ENCODE measurements around the gene JUNB.

The JUNB gene

GRCh38 chr19:12774588-12775555 is 16.4 kb upstream of the JUNB start, which contains the start of gene HOOK2:
HOOK2 (minus strand) TSS chr19:12775552; CDS start chr19:12775449, 103 bp downstream.
- DNase-seq, result no peak

GRCh38 chr19:12777217-12778016 is 13.9 kb upstream of the JUNB start:
- no peak for DNase-seq

- no peak for DNase-seq
These were observed 13.0 kb upstream of the JUNB start for GRCh38 chr19:12778017-12778904.

GRCh38 chr19:12778905-12779161 is 12.5 kb upstream of the JUNB start:
- DNase-seq, result no peak

GRCh38 chr19:12779162-12779993 is 11.9 kb upstream of the JUNB start:
- DNase-seq, result no peak

- no peak for DNase-seq
These were observed 9.2 kb upstream of the JUNB start for GRCh38 chr19:12782174-12782423.

- DNase-seq, result peak; percentile 33
These were observed 8.6 kb upstream of the JUNB start for GRCh38 chr19:12782424-12783290.

- no peak for DNase-seq
These were observed 7.9 kb upstream of the JUNB start for GRCh38 chr19:12783291-12783848.

- no peak for DNase-seq
These were observed 7.4 kb upstream of the JUNB start for GRCh38 chr19:12783849-12784393.

- no peak for DNase-seq
These were observed 6.9 kb upstream of the JUNB start for GRCh38 chr19:12784394-12784870.

GRCh38 chr19:12784871-12785430 is 6.3 kb upstream of the JUNB start:
- no peak for DNase-seq

- DNase-seq, result no peak
These were observed 5.8 kb upstream of the JUNB start for GRCh38 chr19:12785431-12786031.

GRCh38 chr19:12786141-12786870 is 5.0 kb upstream of the JUNB start:
- no peak for DNase-seq

- DNase-seq, result no peak
These were observed 4.3 kb upstream of the JUNB start for GRCh38 chr19:12786952-12787351.

- no peak for DNase-seq
These were observed 3.8 kb upstream of the JUNB start for GRCh38 chr19:12787458-12787857.

GRCh38 chr19:12788042-12788681 is 3.1 kb upstream of the JUNB start:
- no peak for DNase-seq

- no peak for DNase-seq
These were observed 2.6 kb upstream of the JUNB start for GRCh38 chr19:12788682-12789097.

Data from GOT3 (cell line).